NOMO-1 treated with dmso at 0.1 percent for 144 hours (cell line): ENCODE results near the gene PPARA.

ENCODE experiments used
- DNase-seq: peaks from one replicate; lab custom pipeline; 2025; ENCODE audit not compliant: unreplicated experiment; lab: John Stamatoyannopoulos, UW

The PPARA gene

DNA sequence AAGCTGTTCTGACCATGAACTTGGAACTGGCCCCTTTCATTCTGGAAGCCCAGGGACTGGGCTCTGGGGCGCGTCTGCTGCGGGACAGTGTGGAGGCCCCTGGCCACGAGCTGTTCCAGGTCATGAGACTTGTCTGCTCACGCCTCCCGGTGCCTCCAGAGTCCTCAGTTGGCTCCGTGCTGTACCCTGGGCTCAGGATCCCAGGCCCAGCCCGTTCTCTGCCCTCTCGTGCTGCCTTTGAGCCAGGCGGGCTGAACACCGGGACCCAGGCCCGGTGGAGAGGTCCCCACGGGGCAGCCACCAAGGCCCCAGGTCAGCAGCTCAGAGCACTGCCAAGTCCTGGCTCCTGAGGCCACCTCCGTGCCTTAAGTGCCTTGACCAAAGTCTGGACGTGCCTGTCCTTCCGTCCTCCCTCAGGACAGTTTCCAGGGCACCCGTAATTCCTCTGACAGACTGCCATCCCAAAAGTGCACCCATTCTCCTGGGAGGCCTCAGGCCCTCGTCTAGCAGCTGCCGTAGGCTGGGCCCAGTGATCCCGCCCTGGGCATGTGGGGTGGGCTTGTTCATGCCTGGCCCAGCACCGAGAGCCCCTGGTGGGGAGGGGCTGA is 36.3 kb upstream of the PPARA start:
- DNase-seq, result no peak

DNA sequence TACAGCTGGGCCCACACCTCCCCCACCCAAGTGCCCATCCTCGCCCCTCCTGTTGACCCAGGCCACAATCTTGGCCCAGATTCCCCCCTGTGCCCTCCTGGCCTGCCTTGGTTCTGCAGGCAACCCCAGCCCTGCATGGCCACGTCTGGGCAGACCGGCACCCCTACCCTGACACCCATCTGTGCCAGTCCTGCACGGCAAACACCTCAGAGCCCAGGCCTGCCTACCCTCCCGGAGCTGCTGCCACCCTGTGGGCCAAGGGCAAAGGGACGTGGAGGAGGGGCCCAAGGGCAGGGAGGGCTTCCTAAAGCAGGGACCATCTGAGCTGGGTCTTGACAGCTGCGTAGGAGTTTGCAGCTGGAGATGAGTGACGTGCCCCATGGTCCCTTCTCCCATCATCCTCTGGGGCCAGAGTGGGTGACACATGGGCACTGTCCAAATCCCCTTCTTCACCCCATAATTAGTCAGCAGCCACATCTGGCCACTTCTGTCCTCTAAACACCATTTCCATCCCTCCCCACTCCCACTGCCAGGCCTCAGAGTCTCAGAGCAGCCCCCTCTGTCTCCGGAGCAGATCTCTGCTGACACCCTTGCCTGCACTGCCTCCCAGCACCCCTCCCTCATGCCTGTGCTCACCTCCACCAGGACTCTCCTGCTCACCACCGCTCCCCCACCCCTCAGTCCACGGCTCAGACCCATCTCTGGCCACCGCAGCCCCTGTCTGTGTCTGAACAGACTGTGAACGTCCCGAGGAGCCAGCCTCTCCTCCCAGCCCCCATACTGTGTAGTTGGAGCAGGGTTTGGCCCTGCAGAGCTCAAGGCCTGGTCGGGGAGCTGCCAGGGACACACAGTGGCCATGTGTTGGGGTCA is 35.6 kb upstream of the PPARA start:
- no peak for DNase-seq

DNA sequence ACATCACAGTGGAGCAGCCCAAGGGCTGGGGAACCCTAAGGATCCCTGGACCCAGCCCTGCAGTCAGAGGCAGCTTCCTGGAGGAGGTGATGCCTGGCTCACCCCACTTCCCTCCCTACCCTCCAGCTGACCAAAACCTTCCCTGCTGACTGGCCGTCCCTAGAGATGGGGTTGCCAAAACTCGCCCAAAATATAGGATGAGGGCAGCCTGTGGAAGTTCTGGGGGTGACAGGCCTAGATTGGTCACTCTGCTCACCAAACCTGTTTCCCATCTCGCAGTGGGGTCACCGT is 35.0 kb upstream of the PPARA start:
- no peak for DNase-seq

DNA sequence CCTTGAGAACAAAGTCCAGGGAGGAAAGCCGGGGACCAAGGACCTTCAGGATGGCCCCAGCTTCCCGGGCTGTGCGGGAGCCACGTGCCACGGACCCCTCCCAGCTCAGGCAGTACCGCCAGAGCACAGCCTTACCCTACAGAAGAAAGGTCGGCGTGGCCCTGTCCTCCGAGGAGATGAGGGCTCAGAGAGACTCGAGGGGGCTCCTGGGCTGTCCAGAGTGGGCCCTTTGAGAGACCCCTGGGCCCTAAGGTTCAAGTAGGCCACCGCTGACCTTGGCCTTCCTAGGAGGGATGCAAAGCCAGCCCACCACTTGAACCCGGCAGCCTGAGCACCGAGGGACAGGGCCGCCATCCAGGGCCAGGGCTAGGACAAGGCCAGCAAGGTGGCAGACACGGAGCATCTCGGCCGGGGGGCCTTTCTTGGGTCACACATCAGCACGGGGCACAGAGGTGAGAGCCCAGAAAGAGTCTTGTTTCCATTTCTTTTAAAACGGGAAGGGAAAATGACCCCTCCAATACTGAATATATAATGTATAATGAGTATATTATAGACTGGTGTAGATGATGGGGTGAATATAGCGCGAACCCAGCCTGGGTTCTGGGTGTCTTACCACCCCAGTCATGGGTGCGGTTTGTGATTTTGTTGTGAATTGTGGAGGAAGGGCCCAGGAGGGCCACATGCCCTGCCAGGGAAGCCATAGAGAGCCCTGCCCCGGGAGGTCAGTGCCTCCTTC is 34.4 kb upstream of the PPARA start:
- DNase-seq, result no peak

DNA sequence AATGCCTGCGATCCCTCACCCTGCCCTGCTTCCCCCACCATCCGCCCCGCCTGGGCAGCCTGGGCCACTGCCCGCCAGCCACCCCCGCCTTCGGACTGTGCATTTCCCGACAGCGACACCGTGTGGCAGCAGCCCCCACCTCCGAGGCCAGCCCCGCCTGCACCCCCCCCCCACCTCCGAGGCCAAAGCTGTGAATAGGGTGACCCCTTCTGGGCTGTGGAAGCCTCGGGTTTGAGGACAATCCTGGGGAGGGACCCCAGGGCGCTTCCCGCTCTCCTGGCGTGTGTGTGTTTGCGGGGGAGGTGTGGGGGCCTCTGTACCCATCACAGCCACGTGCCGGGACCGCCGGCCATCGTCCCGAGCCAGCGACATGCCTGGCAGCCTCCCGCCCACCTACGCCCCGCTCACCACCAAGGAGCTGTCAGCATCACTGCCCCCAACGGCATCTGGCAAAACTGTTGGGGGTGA is 33.8 kb upstream of the PPARA start:
- DNase-seq, result peak; percentile 69

DNA sequence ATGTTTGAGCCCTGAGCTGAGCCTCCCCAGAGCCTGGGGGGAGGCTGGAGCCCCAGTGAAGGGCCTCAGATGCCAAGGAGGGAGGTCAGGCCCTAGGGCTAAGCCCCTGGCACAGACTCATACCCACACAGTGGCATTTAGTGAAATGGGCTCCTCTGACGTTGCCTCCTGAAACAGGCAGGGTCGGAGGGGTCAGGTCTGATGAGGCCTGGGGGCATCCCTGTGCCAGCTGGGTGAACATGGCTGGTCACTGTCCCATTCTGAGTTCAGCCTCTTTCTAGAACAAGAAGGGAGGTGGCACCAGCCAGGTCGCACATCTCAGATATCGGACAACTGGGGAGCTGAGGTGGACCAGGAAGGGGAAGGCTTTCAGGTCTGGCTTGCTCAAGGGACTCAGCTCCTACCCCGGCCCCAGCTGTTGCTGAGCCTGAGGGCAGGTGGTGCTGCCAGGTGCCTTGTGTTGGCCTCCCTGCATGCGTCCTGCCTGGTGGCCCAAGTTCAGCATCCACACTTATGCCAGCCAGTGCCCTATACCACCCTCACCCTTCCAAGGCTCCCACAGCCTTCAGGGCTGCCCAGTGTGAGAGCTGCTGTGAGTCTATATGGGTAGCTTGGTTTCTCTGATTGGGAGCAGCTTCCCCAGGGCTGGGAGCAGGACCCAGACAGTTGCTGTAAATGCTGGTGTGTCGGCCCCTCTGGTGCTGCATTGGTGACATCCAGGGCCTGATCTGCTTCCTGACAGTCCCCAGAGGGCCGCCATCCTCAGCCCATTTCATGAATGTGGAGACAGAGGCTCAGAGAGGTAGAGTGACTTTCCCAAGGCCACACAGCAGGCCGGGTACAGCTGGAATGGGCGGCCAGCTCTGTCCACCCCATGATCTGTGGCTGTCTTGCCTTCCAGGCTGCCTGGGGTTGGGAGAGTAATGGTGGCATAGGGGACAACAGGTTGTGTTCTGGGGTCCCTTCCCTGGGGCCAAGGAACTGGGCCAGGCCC is 32.8 kb upstream of the PPARA start:
- no peak for DNase-seq

DNA sequence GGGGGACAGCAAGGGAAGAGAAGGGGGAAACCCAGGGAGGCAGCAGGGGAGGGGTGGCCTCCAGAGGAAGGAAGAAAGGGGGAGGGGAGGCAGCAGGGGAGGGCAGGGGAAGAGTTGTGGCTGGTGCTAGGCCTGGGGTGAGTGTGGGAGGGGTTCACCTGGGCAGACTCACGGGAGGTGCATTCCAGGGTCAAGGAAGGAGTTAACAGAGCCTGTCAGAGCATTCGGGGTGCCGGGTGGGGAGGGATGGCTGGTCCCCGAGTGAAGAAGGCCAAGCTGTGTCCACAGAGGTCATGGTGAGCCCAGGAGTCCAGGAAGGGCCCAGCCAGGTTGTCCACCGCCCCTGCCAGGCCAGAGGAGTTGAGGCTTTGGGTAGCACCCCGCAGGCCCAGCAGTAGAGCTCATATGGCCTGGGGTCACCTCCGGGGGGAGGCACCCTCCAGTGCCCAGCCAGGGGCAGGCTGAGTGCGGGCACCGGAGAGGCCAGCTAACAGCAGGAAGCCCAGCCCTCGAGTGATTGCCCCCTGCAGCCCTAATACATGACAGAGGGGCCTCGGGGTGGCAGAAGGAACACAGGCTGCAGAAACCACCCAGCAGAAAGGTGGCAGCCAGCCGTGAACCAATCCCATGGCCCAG is 31.1 kb upstream of the PPARA start:
- no peak for DNase-seq

DNA sequence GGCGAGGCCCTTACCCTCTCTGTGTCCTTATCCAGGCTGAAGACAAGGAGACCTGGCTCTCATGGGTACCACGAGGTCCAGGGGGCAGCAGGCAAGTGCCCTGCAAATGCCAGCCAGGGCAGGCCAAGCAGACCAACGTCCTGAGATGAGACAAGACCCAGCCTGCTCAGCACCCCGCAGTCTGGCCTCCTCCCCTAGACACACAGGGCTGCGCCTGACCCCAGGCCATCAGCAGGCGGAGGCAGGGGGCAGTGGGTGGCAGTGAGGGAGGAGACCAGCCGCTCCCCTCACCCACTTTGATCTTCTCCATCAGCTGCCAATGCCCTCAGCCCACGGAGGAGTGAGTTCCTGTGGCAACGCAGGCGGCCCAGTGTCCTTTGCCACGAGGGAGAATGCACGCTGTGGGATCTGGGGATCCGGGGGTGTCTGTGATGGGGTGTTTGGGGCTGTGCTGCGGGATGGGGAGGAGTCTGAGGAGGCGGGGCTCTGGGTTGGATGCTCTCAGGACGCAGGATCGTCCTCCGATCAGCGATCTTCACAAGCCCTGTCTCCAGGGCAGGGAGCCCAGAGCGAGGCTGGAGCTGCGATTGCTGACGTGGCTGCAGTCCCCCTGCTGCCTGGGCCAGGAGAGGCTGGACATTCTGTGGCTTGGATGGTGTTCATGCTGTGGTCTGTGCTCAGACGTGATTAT is 30.5 kb upstream of the PPARA start:
- no peak for DNase-seq

DNA sequence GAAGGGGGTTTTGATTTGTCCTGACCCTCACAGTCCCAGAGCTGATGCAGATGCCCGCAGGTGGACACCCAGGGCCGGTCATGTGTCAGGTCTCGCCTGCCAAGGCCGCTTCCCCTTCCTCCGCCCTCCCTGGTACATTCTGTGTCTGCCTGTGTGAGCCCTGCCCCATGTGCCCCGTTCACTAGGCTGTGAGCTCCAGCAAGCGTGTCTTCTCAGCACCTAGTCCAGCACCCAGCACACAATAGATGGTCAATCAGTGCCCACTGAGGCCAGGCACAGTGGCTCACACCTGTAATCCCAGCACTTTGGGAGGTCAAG is 29.9 kb upstream of the PPARA start:
- DNase-seq, result no peak

DNA sequence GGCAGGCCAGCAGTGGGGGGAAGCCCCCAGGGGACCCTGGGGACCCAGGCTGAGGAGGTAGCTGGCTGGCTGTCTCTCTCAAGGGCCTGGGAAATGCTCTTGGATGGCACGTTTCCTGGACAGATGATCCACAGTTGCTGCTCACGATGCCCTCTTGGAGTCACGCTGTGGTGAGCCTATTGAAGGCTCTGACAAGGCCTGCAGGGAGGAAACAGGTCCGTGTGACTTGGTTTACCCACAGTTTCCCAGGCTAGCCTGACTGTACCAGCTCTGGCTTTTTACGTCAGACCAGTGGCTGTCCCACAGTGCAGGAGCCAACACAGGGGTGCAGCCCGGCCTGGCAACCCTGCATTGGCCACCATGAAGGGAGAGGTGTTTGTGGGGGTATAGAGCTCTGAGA is 29.2 kb upstream of the PPARA start:
- DNase-seq, result no peak

DNA sequence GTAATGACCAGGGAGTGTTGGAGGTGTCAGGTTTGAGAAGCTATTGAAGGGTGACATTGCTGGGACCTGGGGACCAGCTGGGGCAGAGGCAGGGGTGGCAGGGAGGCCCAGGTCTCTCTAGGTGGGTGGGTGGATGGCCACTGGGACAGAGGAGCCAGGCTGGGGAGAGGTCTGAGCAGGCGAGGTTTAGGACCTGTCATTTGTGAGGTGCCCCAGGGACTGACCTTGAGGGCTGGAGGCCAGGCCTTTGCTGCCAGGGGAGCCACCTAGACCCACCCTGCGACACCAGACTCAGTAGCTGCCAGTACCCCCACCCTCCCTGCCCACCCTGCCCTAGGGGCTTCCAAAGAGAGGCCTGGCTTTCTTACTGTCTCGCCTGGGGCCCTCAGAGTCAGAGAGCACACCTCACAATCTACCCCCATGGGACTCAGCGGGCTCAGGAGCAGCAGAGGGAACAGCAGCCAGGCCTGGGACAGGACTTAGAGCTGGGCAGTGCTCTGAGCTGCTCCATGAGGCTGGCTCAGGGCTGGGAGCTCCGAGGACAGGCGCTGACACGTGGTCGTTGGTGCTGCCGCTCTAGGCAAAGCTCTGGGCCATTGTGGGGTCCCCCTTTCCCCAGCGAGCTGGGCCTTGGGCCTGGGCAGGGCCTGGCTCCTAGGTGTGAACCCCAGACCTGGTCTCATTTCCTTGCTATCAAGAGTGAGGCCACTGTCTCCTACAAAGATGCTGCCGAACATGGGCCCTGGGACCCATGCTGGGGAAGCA is 28.6 kb upstream of the PPARA start:
- no peak for DNase-seq

DNA sequence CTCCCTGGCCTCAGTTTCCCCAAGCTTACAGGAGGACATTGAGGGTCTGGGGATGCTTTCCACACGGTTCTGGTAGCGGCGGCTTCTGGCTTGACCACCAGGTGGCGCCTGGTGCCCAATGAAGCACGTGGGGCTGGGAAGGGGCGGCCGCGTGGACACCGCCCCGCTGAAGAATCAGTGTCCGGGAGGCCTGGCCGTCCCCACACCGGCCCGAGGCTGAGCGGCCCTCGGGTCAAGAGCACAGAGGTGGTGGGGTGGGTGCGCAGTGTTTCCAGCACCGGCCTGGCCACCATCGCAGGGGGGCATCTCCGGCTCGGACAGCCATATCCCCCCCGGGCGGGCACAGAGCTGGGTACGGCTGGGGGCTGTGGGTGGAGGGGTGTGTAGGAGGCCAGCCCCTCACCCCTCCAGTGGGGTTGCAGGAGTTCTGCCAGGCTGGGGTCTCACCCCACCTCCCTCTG is 27.8 kb upstream of the PPARA start:
- DNase-seq, result no peak

DNA sequence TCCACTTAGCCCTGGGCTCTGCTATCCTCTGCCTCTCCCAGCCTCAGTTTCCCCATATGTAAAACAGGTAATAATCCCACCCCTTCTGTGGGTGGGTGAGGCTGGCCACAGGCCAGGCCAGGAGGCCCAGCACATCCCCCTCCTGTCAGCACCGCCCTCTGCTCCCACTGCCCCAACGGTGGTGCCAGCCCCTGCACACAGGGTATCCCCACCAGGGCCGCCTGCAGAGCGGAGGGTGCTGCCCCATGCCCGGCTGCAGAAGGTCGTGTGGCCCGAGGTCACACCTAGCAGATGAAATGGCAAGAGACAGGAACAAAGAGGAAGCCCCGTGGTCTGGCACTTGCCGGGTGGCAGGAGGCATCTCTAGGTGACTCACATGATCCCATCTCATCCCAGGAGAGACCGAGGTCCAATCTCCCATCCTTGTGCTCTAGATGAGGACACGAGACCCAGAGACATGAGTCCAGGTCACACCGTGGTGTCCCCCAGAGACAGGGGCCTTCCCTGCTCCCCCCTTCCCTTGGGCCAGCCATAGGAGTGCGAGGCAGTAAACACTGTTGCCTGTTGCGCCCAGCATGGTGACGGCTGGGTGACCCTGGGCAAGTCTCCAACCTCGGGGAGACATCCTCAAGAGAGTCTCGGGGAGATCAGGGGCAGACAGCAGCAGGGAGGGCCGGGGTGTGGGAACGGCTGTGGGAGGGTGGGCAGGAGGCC is 27.2 kb upstream of the PPARA start:
- no peak for DNase-seq

DNA sequence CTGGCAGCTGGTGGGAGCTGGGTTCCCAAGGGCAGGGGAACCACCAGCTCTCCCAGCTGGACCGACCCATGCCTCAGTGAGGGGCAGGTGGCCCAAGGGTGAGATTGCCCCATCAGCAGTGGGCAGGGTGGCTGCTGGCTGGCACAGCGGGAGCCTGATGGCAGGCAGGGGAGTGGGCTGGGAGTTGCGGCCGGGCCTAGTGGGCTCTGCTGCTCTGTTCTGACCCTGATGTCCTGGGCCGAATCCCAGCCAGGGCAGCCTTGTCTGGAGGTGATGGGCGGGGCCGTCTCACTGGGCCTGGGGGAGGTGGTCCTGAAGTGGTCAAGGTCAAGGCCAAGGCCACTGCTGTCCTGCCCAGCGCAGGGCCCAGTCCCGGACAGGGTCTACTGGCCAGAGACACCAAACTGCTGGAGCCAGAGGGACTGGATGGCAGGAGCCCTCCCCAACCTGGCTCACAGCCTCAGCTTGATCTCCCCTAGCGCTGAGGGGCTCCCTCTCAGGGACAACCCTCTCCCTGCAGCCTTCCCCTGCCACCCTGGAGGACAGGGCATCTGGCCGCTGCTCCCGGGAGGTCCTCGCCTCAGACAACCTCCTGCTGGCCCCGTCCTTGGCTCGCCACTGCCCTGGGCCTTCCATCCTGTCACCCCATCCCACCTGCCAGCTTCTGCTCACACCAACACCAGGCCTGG is 26.5 kb upstream of the PPARA start:
- DNase-seq, result no peak

DNA sequence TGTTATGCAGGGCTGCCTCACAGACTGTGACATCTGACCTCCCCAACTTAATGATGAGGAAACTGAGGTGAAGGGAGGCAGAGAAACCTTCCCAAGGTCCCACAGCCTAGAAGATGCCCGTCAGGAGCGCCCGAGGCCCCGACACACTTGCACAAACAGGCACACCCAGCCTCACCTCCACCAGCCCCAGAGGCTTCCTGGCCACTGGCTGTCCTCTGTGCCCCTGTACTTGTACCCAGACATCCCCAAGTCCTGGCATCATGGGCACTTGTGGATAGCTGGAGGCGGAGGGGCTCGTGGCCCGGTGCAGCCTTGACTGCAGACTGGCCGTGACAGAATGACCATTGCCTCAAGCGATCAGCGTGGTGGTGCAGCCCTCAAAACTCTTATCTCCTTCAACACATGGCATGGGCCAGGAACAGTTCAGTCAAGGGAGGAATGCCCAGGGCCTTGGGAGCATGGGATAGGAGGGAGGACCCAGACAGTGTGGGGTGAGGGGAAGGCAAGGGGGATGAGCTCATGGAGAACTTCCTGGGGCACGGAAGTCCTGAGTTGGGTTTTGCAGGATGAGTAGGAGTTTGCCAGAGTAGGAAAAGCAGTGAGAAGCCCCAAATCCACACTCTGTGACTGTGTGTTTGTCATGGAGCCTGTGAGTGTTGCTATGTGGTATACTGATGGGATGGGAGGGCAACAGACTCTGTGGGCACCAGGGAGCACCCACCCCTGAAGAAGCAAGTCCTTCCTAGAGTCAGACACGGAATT is 25.8 kb upstream of the PPARA start:
- DNase-seq, result no peak

DNA sequence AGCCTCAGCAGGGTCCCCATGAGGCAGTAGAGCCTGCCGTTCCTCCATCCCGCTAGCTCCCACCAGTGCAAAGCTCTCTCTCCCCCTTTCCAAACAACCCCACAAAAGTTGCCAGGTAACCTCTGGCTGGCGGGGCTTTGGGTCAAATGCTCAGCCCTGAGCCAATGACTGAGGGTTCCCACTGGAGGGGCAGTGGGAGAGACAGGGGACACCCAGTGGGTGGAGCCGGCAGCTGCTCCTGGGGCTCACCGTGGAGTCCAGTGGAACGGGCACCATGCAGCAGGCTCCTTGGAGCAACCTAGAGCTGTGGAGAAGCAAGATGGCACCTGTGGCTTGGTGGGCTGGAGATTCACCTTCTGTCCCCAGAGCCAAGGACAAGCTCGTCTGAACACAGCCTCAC is 25.0 kb upstream of the PPARA start:
- DNase-seq, result no peak
